ENCODE measurements around the gene ELMO2.

Gene ELMO2

GRCh38 chr20:46401478-46401860 is 4.9 kb downstream of the ELMO2 start (continued):
- TF ChIP-seq TSHZ2 (CRISPR knock-in tag; IDR thresholded peaks at IDR 0.05) = no peak

- peak; percentile 77 for ATAC-seq
- TF ChIP-seq GLIS3 (CRISPR knock-in tag; IDR thresholded peaks at IDR 0.05) = no peak
- no peak for TF ChIP-seq ARNTL (CRISPR knock-in tag; IDR thresholded peaks at IDR 0.05; ENCODE audit: borderline replicate concordance, low read depth)
- TF ChIP-seq TSHZ2 (CRISPR knock-in tag; IDR thresholded peaks at IDR 0.05) = no peak
- no peak for TF ChIP-seq SNAI2 (CRISPR knock-in tag; IDR thresholded peaks at IDR 0.05)
- TF ChIP-seq ZFP30 (CRISPR knock-in tag; IDR thresholded peaks at IDR 0.05) = no peak
- no peak for TF ChIP-seq CREB5 (CRISPR knock-in tag; IDR thresholded peaks at IDR 0.05; ENCODE audit: low read depth)
- no peak for TF ChIP-seq BACH2 (CRISPR knock-in tag; IDR thresholded peaks at IDR 0.05; ENCODE audit: borderline replicate concordance)
Measured at GRCh38 chr20:46400828-46401477, 5.5 kb downstream of the ELMO2 start.

- peak; percentile 73 for ATAC-seq
- no peak for TF ChIP-seq CREB5 (CRISPR knock-in tag; IDR thresholded peaks at IDR 0.05; ENCODE audit: low read depth)
- TF ChIP-seq ZC3H10 (CRISPR knock-in tag; IDR thresholded peaks at IDR 0.05) = no peak
- TF ChIP-seq PATZ1 (CRISPR knock-in tag; IDR thresholded peaks at IDR 0.05; ENCODE audit: borderline replicate concordance) = no peak
- no peak for TF ChIP-seq ZNF70 (CRISPR knock-in tag; IDR thresholded peaks at IDR 0.05)
- TF ChIP-seq ZFP3 (CRISPR knock-in tag; IDR thresholded peaks at IDR 0.05) = no peak
- TF ChIP-seq ZFP30 (CRISPR knock-in tag; IDR thresholded peaks at IDR 0.05) = no peak
- no peak for TF ChIP-seq ISL1 (CRISPR knock-in tag; IDR thresholded peaks at IDR 0.05)
- TF ChIP-seq GLIS3 (CRISPR knock-in tag; IDR thresholded peaks at IDR 0.05) = no peak
- TF ChIP-seq TCF4 (CRISPR knock-in tag; IDR thresholded peaks at IDR 0.05; ENCODE audit: borderline replicate concordance) = no peak
- TF ChIP-seq CSRNP3 (CRISPR knock-in tag; IDR thresholded peaks at IDR 0.05) = no peak
- TF ChIP-seq ARNTL (CRISPR knock-in tag; IDR thresholded peaks at IDR 0.05; ENCODE audit: borderline replicate concordance, low read depth) = no peak
Measured at GRCh38 chr20:46400253-46400652, 6.2 kb downstream of the ELMO2 start.

- TF ChIP-seq TSHZ2 (CRISPR knock-in tag; IDR thresholded peaks at IDR 0.05) = no peak
- no peak for TF ChIP-seq ZNF8 (CRISPR knock-in tag; IDR thresholded peaks at IDR 0.05)
- TF ChIP-seq CSDC2 (CRISPR knock-in tag; IDR thresholded peaks at IDR 0.05) = no peak
- no peak for TF ChIP-seq CSRNP3 (CRISPR knock-in tag; IDR thresholded peaks at IDR 0.05)
- TF ChIP-seq SNAI2 (CRISPR knock-in tag; IDR thresholded peaks at IDR 0.05) = no peak
- no peak for TF ChIP-seq BACH2 (CRISPR knock-in tag; IDR thresholded peaks at IDR 0.05; ENCODE audit: borderline replicate concordance)
- no peak for ATAC-seq
Measured at GRCh38 chr20:46399401-46399800, 7.0 kb downstream of the ELMO2 start.

Measured in SK-N-SH treated with all-trans-retinoic acid at 6 μM for 48 hours (cell line).